Measurements from ENCODE around the gene LYPD5.
"Not testable (repeated sequence)": the region's sequence is repeated elsewhere in the genome, so short reads cannot be mapped to it uniquely, and the experiment has no call there.

- TF ChIP-seq CTCF (IDR thresholded peaks at IDR 0.05; ENCODE audit: borderline replicate concordance, extremely low read depth, low read length, poor library complexity, severe bottlenecking); EZH2 (IDR thresholded peaks at IDR 0.05; ENCODE audit: borderline replicate concordance, low read depth, low read length, severe bottlenecking): not testable (repeated sequence)
Observed at GRCh38 chr19:43774940-43775258, 27.3 kb downstream of the LYPD5 start.

Measured in DND-41 (cell line).